NOMO-1 (cell line): ENCODE data around the gene TRAT1.
"Not testable (repeated sequence)": the region's sequence is repeated elsewhere in the genome, so short reads cannot be mapped to it uniquely, and the experiment has no call there.

Experiments
- DNase-seq, 2 experiments: peaks; one replicate each; lab custom pipeline; 2025; ENCODE audit not compliant: unreplicated experiment in 2 of 2; lab: John Stamatoyannopoulos, UW

Gene TRAT1

GRCh38 chr3:108822123-108822897 lies at the start of gene TRAT1:
Gene TRAT1, plus strand, starts transcription at chr3:108822786. Its CDS starts 142 bp downstream, at chr3:108822928.
- DNase-seq: no peak

- no peak for DNase-seq
These were observed 46.9 kb upstream of the TRAT1 start for GRCh38 chr3:108775649-108776048.

DNA sequence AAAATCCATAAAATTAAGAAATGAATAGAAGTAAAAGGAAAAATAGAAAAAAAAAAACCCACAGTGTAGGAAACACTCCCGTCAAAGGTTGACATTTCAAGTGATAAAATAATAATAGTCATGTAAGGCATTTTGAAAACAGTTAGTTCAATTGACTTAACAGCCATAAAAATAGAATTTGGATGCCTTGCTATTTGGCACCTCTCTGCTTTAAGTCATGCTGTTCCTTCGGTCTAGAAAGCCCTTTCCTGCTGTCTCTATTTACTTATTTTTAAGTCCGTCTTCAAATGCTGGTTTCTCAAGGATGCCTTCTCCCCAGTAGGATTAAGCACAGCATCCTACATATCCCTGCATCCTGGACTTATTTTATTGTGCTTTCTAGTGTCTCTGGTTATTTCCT lies 43.1 kb upstream of the TRAT1 start:
- no peak for DNase-seq

GRCh38 chr3:108780235-108780634 lies 42.4 kb upstream of the TRAT1 start:
- no peak for DNase-seq

DNA sequence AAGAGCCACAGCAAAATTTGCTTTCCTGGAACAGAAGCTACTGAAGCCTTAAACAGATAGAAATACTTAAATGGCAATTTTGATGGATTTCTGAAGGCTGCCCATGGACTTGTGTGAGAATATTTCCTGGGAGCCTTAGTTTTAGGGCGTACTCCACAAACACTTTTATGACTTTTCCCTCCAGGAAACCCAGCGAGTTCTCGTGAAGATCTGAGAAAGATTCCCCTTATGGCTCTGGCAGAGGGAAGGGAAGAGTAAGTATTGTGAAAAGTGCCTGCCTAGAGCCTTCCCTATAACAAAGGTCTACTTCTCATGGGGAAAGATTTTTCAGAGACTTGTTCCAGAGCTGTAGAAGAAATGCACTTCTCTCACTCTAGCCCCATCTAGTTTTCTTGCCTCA lies 31.1 kb upstream of the TRAT1 start:
- no peak for DNase-seq

GRCh38 chr3:108804437-108804836 lies 18.1 kb upstream of the TRAT1 start:
- no peak for DNase-seq

DNA sequence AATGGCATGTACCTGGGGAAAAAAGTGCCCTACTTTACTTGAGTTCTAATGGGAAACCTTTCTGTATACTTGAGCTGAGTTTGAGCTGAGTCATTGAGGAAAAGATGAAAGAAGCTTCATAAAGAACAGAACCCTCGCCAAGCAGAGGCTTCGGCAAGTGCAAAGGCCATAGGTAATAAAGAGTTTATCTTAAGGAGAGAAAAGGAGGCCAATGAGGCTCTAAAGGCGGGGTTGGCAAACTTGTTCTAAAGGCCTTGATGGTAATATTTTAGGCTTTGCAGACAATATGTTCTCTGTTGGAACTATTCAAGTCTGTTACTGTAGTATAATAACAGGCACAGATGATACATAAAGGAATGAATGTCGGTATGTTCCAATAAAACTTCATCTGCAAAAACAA lies 17.6 kb upstream of the TRAT1 start:
- no peak for DNase-seq

- DNase-seq: no peak
These were observed 16.3 kb upstream of the TRAT1 start for GRCh38 chr3:108806316-108806715.

DNA sequence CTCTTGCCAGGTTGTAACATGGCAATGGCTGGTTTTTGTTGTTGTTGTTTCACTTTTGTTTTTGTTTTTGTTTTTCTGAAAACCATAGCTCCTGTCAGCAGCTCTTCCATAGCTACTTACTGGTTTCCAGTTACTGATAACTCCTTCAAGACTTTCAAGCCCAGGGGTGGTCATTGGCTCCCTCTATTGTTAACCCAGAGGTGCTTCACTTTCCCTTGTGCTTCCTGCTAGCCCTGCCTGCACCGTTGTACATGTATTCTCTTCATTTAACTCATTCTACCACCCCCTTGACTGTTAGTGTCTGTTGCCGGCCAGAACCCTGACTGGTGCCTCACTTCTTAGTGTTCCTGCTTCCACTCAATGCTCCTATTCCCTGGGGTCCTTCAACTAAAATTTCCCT lies 4.2 kb upstream of the TRAT1 start:
- DNase-seq: no peak

GRCh38 chr3:108820586-108820985 lies 2.0 kb upstream of the TRAT1 start:
- no peak for DNase-seq

GRCh38 chr3:108823227-108823626 lies 641 bp downstream of the TRAT1 start:
- no peak for DNase-seq

DNA sequence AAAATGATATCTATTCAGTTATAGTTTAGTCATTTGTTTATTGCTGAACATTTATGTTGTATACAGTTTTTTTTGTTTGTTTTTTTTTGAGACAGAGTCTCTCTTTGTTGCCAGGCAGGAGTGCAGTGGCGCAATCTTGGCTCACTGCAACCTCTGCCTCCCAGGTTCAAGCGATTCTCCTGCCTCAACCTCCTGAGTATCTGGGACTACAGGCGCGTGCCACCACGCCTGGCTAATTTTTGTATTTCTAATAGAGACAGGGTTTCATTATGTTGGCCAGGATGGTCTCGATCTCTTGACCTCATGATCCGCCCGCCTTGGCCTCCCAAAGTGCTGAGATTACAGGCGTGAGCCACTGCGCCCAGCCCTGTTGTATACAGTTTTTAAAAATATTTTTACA lies 1.2 kb downstream of the TRAT1 start:
- not testable (repeated sequence) for DNase-seq

DNA sequence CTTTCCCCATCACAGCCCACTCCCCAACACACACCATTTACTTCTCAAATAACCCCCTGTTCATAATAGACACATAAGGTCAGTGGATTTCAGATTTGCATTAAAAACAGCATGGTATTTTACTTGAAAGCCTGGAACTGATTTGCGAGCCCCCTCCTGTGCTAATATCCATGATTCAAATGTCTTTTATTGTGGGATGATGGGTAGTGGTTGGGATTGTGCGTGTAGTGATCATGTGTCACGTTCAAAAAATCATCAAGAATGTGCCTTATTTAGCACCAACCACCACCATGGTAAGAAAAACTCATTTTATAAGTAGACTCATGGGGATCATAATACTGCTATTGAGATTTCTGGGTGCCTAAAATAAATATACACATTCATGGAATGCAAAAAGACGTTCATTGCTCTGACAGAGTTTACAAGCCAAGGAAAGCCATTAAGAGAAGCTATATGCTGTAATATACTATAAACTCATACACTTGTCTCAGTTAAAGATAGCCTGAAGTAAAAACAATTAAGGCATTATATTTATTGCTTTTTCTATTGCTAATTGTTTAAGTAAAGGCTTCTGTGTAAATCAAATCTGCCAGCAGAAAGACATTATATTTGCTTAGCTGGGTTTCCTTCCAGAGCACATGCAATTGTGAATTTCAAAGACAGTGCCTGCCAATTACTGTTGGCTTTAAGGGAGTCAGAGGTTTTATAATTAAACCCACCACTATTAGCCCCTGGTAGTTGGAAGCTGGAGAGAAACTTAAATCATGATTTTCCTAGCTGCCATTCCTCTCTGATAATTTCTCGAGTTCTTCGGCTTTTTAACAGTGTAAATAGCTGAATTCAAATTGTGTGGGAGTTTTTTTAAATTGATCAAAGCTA lies 4.0 kb downstream of the TRAT1 start:
- no peak for DNase-seq

GRCh38 chr3:108830381-108830780 lies 7.8 kb downstream of the TRAT1 start:
- DNase-seq: no peak

GRCh38 chr3:108830991-108831614 lies 8.5 kb downstream of the TRAT1 start:
- no peak for DNase-seq

GRCh38 chr3:108833611-108834010 lies 11.0 kb downstream of the TRAT1 start:
- no peak for DNase-seq

GRCh38 chr3:108834551-108834950 lies 12.0 kb downstream of the TRAT1 start:
- DNase-seq: no peak

- DNase-seq: no peak
These were observed 12.5 kb downstream of the TRAT1 start for GRCh38 chr3:108835101-108835500.

DNA sequence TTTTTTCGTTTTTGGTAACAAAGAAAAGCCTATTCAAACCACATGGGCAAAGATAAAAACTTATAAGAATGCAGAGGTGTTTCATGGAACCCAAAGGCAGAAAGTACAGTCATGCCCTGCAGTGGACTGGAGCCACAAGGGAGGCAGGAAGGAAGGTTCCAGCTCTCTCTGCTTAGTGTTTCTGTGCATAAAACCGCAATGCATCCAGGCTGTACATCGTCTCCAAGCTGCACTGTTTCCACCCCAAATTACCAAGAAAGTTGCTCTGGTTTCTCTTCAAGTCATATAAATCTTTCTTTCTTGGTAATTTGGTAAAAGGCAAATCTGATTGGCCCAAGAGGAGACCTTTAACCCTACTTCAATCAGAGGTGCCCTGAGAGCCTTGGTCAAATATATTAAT lies 15.8 kb downstream of the TRAT1 start:
- no peak for DNase-seq

- DNase-seq: no peak
These were observed 23.2 kb downstream of the TRAT1 start for GRCh38 chr3:108845709-108846293.

- DNase-seq: no peak
These were observed 24.6 kb downstream of the TRAT1 start for GRCh38 chr3:108847187-108847586.
